Endodermal cell (in vitro differentiated cells): Measurements from ENCODE around the gene ZNF688. TPM values are rescaled to one million over a fixed set of nuclear protein-coding genes. Genes with fewer than 3 reads are reported as not detected.

Experiments
- DNase-seq: peaks from one replicate; pipeline ENCODE4 v3.0.0-alpha.2; 2017
- H3K27ac ChIP-seq: 2 replicates; pipeline ENCODE4 v1.5.1; 2013; ENCODE audit warnings: mild to moderate bottlenecking, low read depth, low read length, moderate library complexity
- H3K27me3 ChIP-seq: 2 replicates; pipeline ENCODE4 v1.6.1; 2013; ENCODE audit warnings: mild to moderate bottlenecking, low read length, moderate library complexity; ENCODE audit not compliant: insufficient read depth, control insufficient read depth, poor library complexity, severe bottlenecking
- H3K36me3 ChIP-seq: 2 replicates; pipeline ENCODE4 v1.7.0; 2013; ENCODE audit warnings: mild to moderate bottlenecking, low read length, moderate library complexity; ENCODE audit not compliant: control insufficient read depth, insufficient read depth
- H3K4me1 ChIP-seq: one replicate; pipeline ENCODE4 v1.7.0; 2013; ENCODE audit warnings: low read length; ENCODE audit not compliant: control insufficient read depth, insufficient read depth
- H3K4me3 ChIP-seq: 2 replicates; pipeline ENCODE4 v1.5.1; 2013; ENCODE audit warnings: mild to moderate bottlenecking, low read length, moderate library complexity
- H3K9ac ChIP-seq: 2 replicates; pipeline ENCODE4 v1.6.1; 2013; ENCODE audit warnings: mild to moderate bottlenecking, low read length, moderate library complexity; ENCODE audit not compliant: poor library complexity, severe bottlenecking; ENCODE audit errors: extremely low read depth
- H3K9me3 ChIP-seq: 2 replicates; pipeline ENCODE4 v1.6.1; 2013; ENCODE audit warnings: mild to moderate bottlenecking, low read length, moderate library complexity; ENCODE audit not compliant: control insufficient read depth
- H3K27ac Mint-ChIP-seq: 2 replicates; pipeline ENCODE4 v1.8.0; 2020; ENCODE audit warnings: mixed read lengths
- H3K27me3 Mint-ChIP-seq: 2 replicates; pipeline ENCODE4 v1.8.0; 2021; ENCODE audit warnings: mild to moderate bottlenecking, mixed read lengths; ENCODE audit not compliant: insufficient read depth
- H3K36me3 Mint-ChIP-seq: 2 replicates; pipeline ENCODE4 v1.8.0; 2020; ENCODE audit warnings: low read depth, mixed read lengths
- H3K4me1 Mint-ChIP-seq: 2 replicates; pipeline ENCODE4 v1.8.0; 2020; ENCODE audit warnings: mixed read lengths
- H3K4me3 Mint-ChIP-seq: 2 replicates; pipeline ENCODE4 v1.8.0; 2020; ENCODE audit warnings: mild to moderate bottlenecking, moderate library complexity, mixed read lengths
- H3K9me3 Mint-ChIP-seq: 2 replicates; pipeline ENCODE4 v1.8.0; 2020; ENCODE audit warnings: mild to moderate bottlenecking, mixed read lengths
- WGBS, 2 experiments: methylation state at CpG; one replicate each; pipeline versions ENCODE4 v1.1.5 to v1.1.7; 2013; ENCODE audit warnings: missing lambda C conversion rate in 2 of 2, mixed read lengths in 1 of 2; ENCODE audit not compliant: insufficient coverage in 1 of 2, insufficient read length in 1 of 2; 5-methylcytosine and 5-hydroxymethylcytosine counted together
- total RNA-seq, 2 donors: library from RNA; stranded (reverse); fragmentation: NEBNext Ultra II Directional in 1 of 2; extraction: Animal tissue kit (Norgen Biotek cat#: 25700) in 1 of 2; gene quantifications; 2 replicates in 1 of 2; 3 replicates in 1 of 2; pipeline ENCODE4 v1.2.1, GENCODE V29; 2021
- TF ChIP-seq, protein P1 (sequence below): fragments of 200-600 bp; sonication (generic); conservative IDR thresholded peaks from 2 replicates; pipeline ENCODE4 v1.5.0; 2021; ENCODE audit warnings: antibody characterized with exemption, mild to moderate bottlenecking

The ZNF688 gene
- total RNA-seq, 2 donors from 2014 or later: 6.4 to 7.5 TPM

DNA sequence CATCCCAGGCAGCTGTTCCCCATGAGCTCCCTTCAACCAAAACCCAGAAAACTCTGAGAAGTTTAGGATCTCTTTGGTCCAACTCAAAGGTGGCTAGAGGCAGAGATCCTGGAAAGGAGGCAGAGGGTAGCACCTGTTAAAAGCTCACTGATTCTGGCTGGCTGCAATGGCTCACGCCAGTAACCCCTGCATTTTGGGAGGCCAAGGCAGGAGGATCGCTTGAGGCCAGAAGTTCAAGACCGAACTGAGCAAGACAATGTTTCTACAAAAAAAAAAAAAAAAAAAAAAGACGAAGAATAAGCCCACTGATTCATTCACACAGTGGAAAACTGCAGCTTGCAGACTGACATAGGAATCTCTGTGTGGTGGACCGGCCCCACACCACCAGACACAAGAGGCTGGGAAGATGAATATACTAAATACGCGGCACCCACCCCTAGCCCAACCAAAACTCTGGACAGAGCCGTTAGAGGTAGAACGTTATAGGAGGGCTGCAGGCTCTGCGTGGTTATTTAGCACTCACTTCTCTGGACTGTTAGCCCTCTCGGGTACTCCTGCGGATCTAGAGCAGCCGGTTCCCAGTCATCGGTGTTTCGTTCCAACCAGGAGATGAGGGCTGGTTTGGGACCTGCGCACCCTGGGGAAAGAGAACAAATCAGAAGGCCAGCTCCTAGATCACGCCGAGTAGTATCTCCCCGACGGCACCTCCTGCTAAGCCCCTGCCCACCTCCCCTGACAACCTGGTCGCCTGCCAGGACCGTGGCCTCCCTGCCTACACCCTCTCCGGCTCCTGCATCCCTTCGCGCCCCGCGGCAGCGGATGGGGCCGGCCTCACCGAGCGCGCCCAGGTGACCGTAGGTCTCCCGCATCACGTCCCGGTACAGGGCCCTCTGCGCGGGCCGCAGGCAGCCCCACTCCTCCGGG lies 37.8 kb upstream of the ZNF688 start:
- Mint-ChIP-seq H3K4me1 (peaks cover 3% of the 10 kb centered on the region), H3K27ac (peak overlapping the region; percentile 92), H3K27me3 (no peaks in the 10 kb centered on the region), H3K4me3 (peak overlapping the region; percentile 77), H3K9me3 (no peaks in the 10 kb centered on the region), H3K36me3 (peaks cover 25% of the 10 kb centered on the region)
- 16 to 18% methylated on average over 22 to 40 of the region's 40 CpGs for WGBS, 2 experiments
- peak overlapping the region; percentile 95 for H3K9ac ChIP-seq
- TF ChIP-seq, protein P1, sequence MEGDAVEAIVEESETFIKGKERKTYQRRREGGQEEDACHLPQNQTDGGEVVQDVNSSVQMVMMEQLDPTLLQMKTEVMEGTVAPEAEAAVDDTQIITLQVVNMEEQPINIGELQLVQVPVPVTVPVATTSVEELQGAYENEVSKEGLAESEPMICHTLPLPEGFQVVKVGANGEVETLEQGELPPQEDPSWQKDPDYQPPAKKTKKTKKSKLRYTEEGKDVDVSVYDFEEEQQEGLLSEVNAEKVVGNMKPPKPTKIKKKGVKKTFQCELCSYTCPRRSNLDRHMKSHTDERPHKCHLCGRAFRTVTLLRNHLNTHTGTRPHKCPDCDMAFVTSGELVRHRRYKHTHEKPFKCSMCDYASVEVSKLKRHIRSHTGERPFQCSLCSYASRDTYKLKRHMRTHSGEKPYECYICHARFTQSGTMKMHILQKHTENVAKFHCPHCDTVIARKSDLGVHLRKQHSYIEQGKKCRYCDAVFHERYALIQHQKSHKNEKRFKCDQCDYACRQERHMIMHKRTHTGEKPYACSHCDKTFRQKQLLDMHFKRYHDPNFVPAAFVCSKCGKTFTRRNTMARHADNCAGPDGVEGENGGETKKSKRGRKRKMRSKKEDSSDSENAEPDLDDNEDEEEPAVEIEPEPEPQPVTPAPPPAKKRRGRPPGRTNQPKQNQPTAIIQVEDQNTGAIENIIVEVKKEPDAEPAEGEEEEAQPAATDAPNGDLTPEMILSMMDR: no peak
- no peaks in the 10 kb centered on the region for H3K9me3 ChIP-seq
- peaks cover 3% of the 10 kb centered on the region for H3K4me1 ChIP-seq
- peaks cover 34% of the 10 kb centered on the region for H3K36me3 ChIP-seq
- peak overlapping the region; percentile 87 for H3K27ac ChIP-seq
- H3K27me3 ChIP-seq: no peaks in the 10 kb centered on the region
- H3K4me3 ChIP-seq: peak overlapping the region; percentile 95
- DNase-seq: peak; percentile 80

DNA sequence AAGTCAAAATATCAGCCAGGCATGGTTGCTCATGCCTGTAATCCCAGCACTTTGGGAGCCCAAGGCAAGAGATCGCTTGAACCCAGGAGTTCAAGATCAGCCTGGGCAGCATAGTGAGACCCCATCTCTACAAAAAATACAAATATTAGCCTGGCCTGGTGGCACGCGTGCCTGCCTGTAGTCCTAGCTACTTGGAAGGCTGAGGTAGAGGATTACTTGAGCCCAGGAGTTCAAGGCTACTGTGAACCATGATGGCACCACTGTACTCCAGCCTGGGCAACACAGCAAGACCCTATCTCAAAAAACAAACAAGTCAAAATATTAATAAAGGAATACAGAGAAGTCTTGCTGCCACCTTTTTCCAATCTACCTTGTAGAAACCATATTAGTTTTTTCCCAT lies 34.5 kb upstream of the ZNF688 start:
- Histone ChIP-seq H3K27me3 (no peaks in the 10 kb centered on the region), H3K4me1 (peaks cover 3% of the 10 kb centered on the region), H3K9ac (no peak overlapping the region), H3K9me3 (peaks cover under 1% of the 10 kb centered on the region), H3K36me3 (peaks cover 42% of the 10 kb centered on the region), H3K27ac (no peak overlapping the region), H3K4me3 (no peak overlapping the region)
- Mint-ChIP-seq H3K27me3 (no peaks in the 10 kb centered on the region), H3K9me3 (no peaks in the 10 kb centered on the region), H3K36me3 (peaks cover 38% of the 10 kb centered on the region), H3K27ac (no peak overlapping the region), H3K4me3 (no peak overlapping the region), H3K4me1 (peaks cover 3% of the 10 kb centered on the region)
- TF ChIP-seq, protein P1: no peak
- DNase-seq: no peak
- WGBS, 2 experiments: 87 to 95% methylated on average over 3 of the region's 3 CpGs

DNA sequence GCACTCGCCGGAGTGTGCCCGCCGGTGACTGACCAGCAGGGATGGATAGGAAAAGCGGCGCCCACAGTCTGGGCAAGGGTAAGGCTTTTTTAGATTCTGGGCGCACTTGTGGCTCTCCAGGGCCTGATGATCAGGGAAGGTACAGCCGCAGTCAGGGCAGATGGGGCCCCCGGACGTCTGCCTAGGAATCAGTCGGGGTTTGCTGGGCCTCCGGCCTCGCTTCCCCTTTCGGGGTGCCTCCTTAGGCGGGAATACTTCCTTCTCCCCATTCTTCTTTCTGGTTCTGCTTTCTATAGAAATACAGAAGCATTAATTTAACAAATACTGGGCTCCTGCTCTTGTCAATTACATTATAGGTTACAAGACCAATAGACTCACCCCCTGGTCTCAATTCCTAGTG lies 33.6 kb upstream of the ZNF688 start:
- Histone ChIP-seq H3K9ac (no peak overlapping the region), H3K36me3 (peaks cover 42% of the 10 kb centered on the region), H3K27me3 (no peaks in the 10 kb centered on the region), H3K4me1 (peaks cover 3% of the 10 kb centered on the region), H3K27ac (no peak overlapping the region), H3K4me3 (no peak overlapping the region), H3K9me3 (peaks cover 7% of the 10 kb centered on the region)
- Mint-ChIP-seq H3K27ac (no peak overlapping the region), H3K4me1 (no peaks in the 10 kb centered on the region), H3K27me3 (no peaks in the 10 kb centered on the region), H3K9me3 (no peaks in the 10 kb centered on the region), H3K36me3 (peaks cover 38% of the 10 kb centered on the region), H3K4me3 (no peak overlapping the region)
- WGBS, 2 experiments: 94 to 98% methylated on average over 9 to 15 of the region's 15 CpGs
- no peak for DNase-seq
- TF ChIP-seq, protein P1: no peak
